RCC 7860 (cell line): ENCODE data around the gene SNX20.

Experiments
- DNase-seq: peaks from one replicate; pipeline ENCODE4 v3.0.0-alpha.2; 2015; ENCODE audit warnings: low spot score
- FAIRE-seq: peaks from 2 replicates; lab custom pipeline; 2012; peaks lifted over from hg19 to GRCh38; lab: Jason Lieb, UNC

Gene SNX20

GRCh38 chr16:50664270-50664669 lies 16.8 kb downstream of the SNX20 start:
- FAIRE-seq (no peak), DNase-seq (no peak)

- DNase-seq (no peak), FAIRE-seq (no peak)
These were observed 18.7 kb downstream of the SNX20 start for GRCh38 chr16:50662306-50662940.

GRCh38 chr16:50659806-50660205 lies 21.3 kb downstream of the SNX20 start:
- FAIRE-seq, result no peak
- DNase-seq, result no peak

- no peak for DNase-seq
- no peak for FAIRE-seq
These were observed 23.9 kb downstream of the SNX20 start for GRCh38 chr16:50657241-50657640.

GRCh38 chr16:50655558-50656055 lies 25.5 kb downstream of the SNX20 start:
- DNase-seq (no peak), FAIRE-seq (no peak)

- DNase-seq (no peak), FAIRE-seq (no peak)
These were observed 27.2 kb downstream of the SNX20 start for GRCh38 chr16:50653633-50654519.

- no peak for FAIRE-seq
- no peak for DNase-seq
These were observed 28.2 kb downstream of the SNX20 start for GRCh38 chr16:50652836-50653425.

GRCh38 chr16:50651835-50652438 lies 29.2 kb downstream of the SNX20 start:
- FAIRE-seq (no peak), DNase-seq (no peak)

GRCh38 chr16:50646345-50646744 lies 34.8 kb downstream of the SNX20 start:
- no peak for DNase-seq
- no peak for FAIRE-seq

- no peak for FAIRE-seq
- no peak for DNase-seq
These were observed 35.4 kb downstream of the SNX20 start for GRCh38 chr16:50645563-50646220.

GRCh38 chr16:50644729-50645128 lies 36.4 kb downstream of the SNX20 start:
- DNase-seq (no peak), FAIRE-seq (no peak)

- no peak for FAIRE-seq
- DNase-seq, result no peak
These were observed 36.9 kb downstream of the SNX20 start for GRCh38 chr16:50644245-50644644.

- no peak for DNase-seq
- no peak for FAIRE-seq
These were observed 37.9 kb downstream of the SNX20 start for GRCh38 chr16:50643192-50643591.

- FAIRE-seq, result no peak
- no peak for DNase-seq
These were observed 38.8 kb downstream of the SNX20 start for GRCh38 chr16:50642349-50642748.

- DNase-seq, result no peak
- FAIRE-seq, result no peak
These were observed 39.3 kb downstream of the SNX20 start for GRCh38 chr16:50641818-50642187.

GRCh38 chr16:50640919-50641817 lies 39.9 kb downstream of the SNX20 start:
- no peak for DNase-seq
- FAIRE-seq, result no peak

GRCh38 chr16:50640391-50640790 lies 40.7 kb downstream of the SNX20 start:
- FAIRE-seq (no peak), DNase-seq (no peak)

GRCh38 chr16:50638816-50639670 lies 42.1 kb downstream of the SNX20 start:
- FAIRE-seq (no peak), DNase-seq (no peak)
